ENCODE results near the gene PRIMA1. TPM values are rescaled to one million over a fixed set of nuclear protein-coding genes. Genes with fewer than 3 reads are reported as not detected.

The PRIMA1 gene
- total RNA-seq, 1 experiment from 2014 or later: 0.26 TPM

DNA sequence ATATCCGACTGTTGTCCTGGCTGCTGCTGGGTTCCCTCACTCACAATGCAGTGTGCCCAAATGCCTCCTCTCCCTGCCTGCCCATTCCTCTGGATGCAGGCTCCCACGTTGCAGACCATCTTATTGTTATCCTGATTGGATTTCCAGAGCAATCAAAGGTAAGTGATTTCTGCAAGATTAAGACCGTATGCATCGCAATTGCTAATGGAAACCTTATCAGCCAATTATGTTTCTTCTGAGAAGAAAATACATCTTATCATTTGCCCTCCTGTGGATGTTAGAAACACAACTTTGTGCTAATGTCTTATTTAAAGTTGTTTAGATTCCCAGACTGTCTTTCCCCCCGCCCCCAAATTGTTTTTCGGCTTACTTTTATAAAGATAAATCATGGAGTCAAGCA is 98.1 kb downstream of the PRIMA1 start:
- Histone ChIP-seq H3K4me3 (ENCODE audit: low read depth in 2 of 2, low read length in 2 of 2) (no peak overlapping the region), H3K4me1 (ENCODE audit: control insufficient read depth, insufficient read depth, low read length) (no peaks in the 10 kb centered on the region), H3K27me3 (ENCODE audit: control insufficient read depth, insufficient read depth, low read length) (peaks cover 17% of the 10 kb centered on the region), H3K36me3 (ENCODE audit: control insufficient read depth, insufficient read depth, low read length) (no peaks in the 10 kb centered on the region), H3K9me3 (ENCODE audit: control insufficient read depth, insufficient read depth, low read depth, low read length) (no peaks in the 10 kb centered on the region), H3K27ac (ENCODE audit: low read length) (no peak overlapping the region)
- ATAC-seq: no peak
- ChIA-PET CTCF (no interaction called here), POLR2A (no interaction called here)
- BruUV-seq (replicated peaks): no TSS peak
- TF ChIP-seq TCF7L2 (IDR thresholded peaks at IDR 0.05; ENCODE audit: low read depth, low read length) (no peak), SIN3A (IDR thresholded peaks at IDR 0.05; ENCODE audit: borderline replicate concordance, insufficient read depth, low read depth, low read length) (no peak), POLR2AphosphoS5 (IDR thresholded peaks at IDR 0.05; ENCODE audit: low read depth, low read length) (no peak)
- TF ChIP-seq, protein P1, sequence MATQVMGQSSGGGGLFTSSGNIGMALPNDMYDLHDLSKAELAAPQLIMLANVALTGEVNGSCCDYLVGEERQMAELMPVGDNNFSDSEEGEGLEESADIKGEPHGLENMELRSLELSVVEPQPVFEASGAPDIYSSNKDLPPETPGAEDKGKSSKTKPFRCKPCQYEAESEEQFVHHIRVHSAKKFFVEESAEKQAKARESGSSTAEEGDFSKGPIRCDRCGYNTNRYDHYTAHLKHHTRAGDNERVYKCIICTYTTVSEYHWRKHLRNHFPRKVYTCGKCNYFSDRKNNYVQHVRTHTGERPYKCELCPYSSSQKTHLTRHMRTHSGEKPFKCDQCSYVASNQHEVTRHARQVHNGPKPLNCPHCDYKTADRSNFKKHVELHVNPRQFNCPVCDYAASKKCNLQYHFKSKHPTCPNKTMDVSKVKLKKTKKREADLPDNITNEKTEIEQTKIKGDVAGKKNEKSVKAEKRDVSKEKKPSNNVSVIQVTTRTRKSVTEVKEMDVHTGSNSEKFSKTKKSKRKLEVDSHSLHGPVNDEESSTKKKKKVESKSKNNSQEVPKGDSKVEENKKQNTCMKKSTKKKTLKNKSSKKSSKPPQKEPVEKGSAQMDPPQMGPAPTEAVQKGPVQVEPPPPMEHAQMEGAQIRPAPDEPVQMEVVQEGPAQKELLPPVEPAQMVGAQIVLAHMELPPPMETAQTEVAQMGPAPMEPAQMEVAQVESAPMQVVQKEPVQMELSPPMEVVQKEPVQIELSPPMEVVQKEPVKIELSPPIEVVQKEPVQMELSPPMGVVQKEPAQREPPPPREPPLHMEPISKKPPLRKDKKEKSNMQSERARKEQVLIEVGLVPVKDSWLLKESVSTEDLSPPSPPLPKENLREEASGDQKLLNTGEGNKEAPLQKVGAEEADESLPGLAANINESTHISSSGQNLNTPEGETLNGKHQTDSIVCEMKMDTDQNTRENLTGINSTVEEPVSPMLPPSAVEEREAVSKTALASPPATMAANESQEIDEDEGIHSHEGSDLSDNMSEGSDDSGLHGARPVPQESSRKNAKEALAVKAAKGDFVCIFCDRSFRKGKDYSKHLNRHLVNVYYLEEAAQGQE (IDR thresholded peaks at IDR 0.05; ENCODE audit: insufficient read depth in 1 of 2, low read depth in 2 of 2, low read length in 1 of 2): no peak
- TF ChIP-seq, protein P2, sequence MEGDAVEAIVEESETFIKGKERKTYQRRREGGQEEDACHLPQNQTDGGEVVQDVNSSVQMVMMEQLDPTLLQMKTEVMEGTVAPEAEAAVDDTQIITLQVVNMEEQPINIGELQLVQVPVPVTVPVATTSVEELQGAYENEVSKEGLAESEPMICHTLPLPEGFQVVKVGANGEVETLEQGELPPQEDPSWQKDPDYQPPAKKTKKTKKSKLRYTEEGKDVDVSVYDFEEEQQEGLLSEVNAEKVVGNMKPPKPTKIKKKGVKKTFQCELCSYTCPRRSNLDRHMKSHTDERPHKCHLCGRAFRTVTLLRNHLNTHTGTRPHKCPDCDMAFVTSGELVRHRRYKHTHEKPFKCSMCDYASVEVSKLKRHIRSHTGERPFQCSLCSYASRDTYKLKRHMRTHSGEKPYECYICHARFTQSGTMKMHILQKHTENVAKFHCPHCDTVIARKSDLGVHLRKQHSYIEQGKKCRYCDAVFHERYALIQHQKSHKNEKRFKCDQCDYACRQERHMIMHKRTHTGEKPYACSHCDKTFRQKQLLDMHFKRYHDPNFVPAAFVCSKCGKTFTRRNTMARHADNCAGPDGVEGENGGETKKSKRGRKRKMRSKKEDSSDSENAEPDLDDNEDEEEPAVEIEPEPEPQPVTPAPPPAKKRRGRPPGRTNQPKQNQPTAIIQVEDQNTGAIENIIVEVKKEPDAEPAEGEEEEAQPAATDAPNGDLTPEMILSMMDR (IDR thresholded peaks at IDR 0.05): no peak
- DNase-seq (ENCODE audit: low read depth, low spot score): no peak
- in situ Hi-C loops (cut with HindIII; ENCODE audit: low pct_unique_long_range_greater_than_20kb, low sequenced_read_pairs): no loop called here
- intact Hi-C loops (cut with micrococcal nuclease; ENCODE audit: unreplicated experiment): no loop called here

DNA sequence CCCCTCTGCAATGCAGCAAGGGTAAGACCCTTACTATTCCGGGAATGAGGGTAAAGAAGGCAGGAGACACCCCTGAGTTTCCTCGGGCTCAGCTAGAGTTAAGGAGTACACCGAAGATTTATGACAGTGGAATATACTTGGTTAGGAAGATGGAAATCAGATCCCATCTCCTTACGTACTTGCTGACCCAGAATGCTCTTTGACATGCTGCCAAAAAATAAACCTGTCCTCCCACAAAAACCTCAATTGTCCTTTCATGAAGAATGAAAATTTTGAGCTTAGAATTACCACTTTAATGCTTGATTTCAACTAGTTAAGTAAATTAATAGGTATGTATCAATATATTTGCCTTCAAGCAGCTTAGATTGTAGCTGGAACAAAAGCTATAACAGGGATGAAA is 99.5 kb downstream of the PRIMA1 start:
- ATAC-seq: no peak
- ChIA-PET CTCF (no interaction called here), POLR2A (no interaction called here)
- in situ Hi-C loops (cut with HindIII; ENCODE audit: low pct_unique_long_range_greater_than_20kb, low sequenced_read_pairs) (no loop called here), intact Hi-C loops (cut with micrococcal nuclease; ENCODE audit: unreplicated experiment) (no loop called here)
- Histone ChIP-seq H3K4me1 (ENCODE audit: control insufficient read depth, insufficient read depth, low read length) (no peaks in the 10 kb centered on the region), H3K9me3 (ENCODE audit: control insufficient read depth, insufficient read depth, low read depth, low read length) (no peaks in the 10 kb centered on the region), H3K27ac (ENCODE audit: low read length) (no peak overlapping the region), H3K36me3 (ENCODE audit: control insufficient read depth, insufficient read depth, low read length) (no peaks in the 10 kb centered on the region), H3K4me3 (ENCODE audit: low read depth in 2 of 2, low read length in 2 of 2) (no peak overlapping the region), H3K27me3 (ENCODE audit: control insufficient read depth, insufficient read depth, low read length) (peaks cover 17% of the 10 kb centered on the region)
- no TSS peak for BruUV-seq (replicated peaks)
- TF ChIP-seq POLR2AphosphoS5 (IDR thresholded peaks at IDR 0.05; ENCODE audit: low read depth, low read length) (no peak), SIN3A (IDR thresholded peaks at IDR 0.05; ENCODE audit: borderline replicate concordance, insufficient read depth, low read depth, low read length) (no peak), TCF7L2 (IDR thresholded peaks at IDR 0.05; ENCODE audit: low read depth, low read length) (no peak)
- TF ChIP-seq, protein P2 (IDR thresholded peaks at IDR 0.05): no peak
- TF ChIP-seq, protein P1 (IDR thresholded peaks at IDR 0.05; ENCODE audit: insufficient read depth in 1 of 2, low read depth in 2 of 2, low read length in 1 of 2): no peak
- DNase-seq (ENCODE audit: low read depth, low spot score): no peak

All from Panc1 (cell line).